ENCODE results near the gene CPZ.

Gene CPZ

GRCh38 chr4:8546766-8547107, 45.8 kb upstream of the CPZ start:
- Histone ChIP-seq H3K27ac (ENCODE audit: low read depth, low read length, poor library complexity, severe bottlenecking) (no peak overlapping the region), H3K4me2 (ENCODE audit: low read length) (no peak overlapping the region), H3K79me2 (ENCODE audit: insufficient read depth, low read length) (no peaks in the 10 kb centered on the region), H4K20me1 (ENCODE audit: insufficient read depth, low read length) (no peaks in the 10 kb centered on the region), H2AFZ (ENCODE audit: low read length) (no peak overlapping the region), H3K4me3 (ENCODE audit: low read depth, low read length, poor library complexity, severe bottlenecking) (no peak overlapping the region), H3F3A (ENCODE audit: insufficient read depth, low read length) (no peaks in the 10 kb centered on the region), H3K36me3 (ENCODE audit: insufficient read depth, low read length) (no peaks in the 10 kb centered on the region), H3K9ac (ENCODE audit: low read length) (no peak overlapping the region), H3K9me2 (ENCODE audit: low read depth, low read length) (no peaks in the 10 kb centered on the region), H3K9me3 (ENCODE audit: low read length) (no peaks in the 10 kb centered on the region), H3K27me3 (ENCODE audit: insufficient read depth, low read length) (no peaks in the 10 kb centered on the region), H3K4me1 (ENCODE audit: insufficient read depth, low read length, severe bottlenecking) (no peaks in the 10 kb centered on the region)
- no peak for TF ChIP-seq CTCF (IDR thresholded peaks at IDR 0.05; ENCODE audit: low read length)
- no peak for TF ChIP-seq EZH2 (IDR thresholded peaks at IDR 0.05; ENCODE audit: borderline replicate concordance, low read length)

GRCh38 chr4:8547108-8547911, 45.3 kb upstream of the CPZ start:
- no peaks in the 10 kb centered on the region for H3K36me3 ChIP-seq (ENCODE audit: insufficient read depth, low read length)
- H3K79me2 ChIP-seq (ENCODE audit: insufficient read depth, low read length) = no peaks in the 10 kb centered on the region
- TF ChIP-seq CTCF (IDR thresholded peaks at IDR 0.05; ENCODE audit: low read length) (peak; percentile 30; the same call in 1 of the 2 replicates), EZH2 (IDR thresholded peaks at IDR 0.05; ENCODE audit: borderline replicate concordance, low read length) (no peak)
- H3K9me2 ChIP-seq (ENCODE audit: low read depth, low read length) = no peaks in the 10 kb centered on the region
- no peak overlapping the region for H3K27ac ChIP-seq (ENCODE audit: low read depth, low read length, poor library complexity, severe bottlenecking)
- no peak overlapping the region for H3K4me2 ChIP-seq (ENCODE audit: low read length)
- H4K20me1 ChIP-seq (ENCODE audit: insufficient read depth, low read length) = no peaks in the 10 kb centered on the region
- H3K4me1 ChIP-seq (ENCODE audit: insufficient read depth, low read length, severe bottlenecking) = no peaks in the 10 kb centered on the region
- H2AFZ ChIP-seq (ENCODE audit: low read length) = no peak overlapping the region
- no peak overlapping the region for H3K9ac ChIP-seq (ENCODE audit: low read length)
- H3K9me3 ChIP-seq (ENCODE audit: low read length) = no peaks in the 10 kb centered on the region
- H3K4me3 ChIP-seq (ENCODE audit: low read depth, low read length, poor library complexity, severe bottlenecking) = no peak overlapping the region
- no peaks in the 10 kb centered on the region for H3K27me3 ChIP-seq (ENCODE audit: insufficient read depth, low read length)
- no peaks in the 10 kb centered on the region for H3F3A ChIP-seq (ENCODE audit: insufficient read depth, low read length)

- Histone ChIP-seq H3K4me2 (ENCODE audit: low read length) (no peak overlapping the region), H2AFZ (ENCODE audit: low read length) (no peak overlapping the region)
These were observed 44.4 kb upstream of the CPZ start for GRCh38 chr4:8547912-8548730.

More at GRCh38 chr4:8547912-8548730, 44.4 kb upstream of the CPZ start:
- Histone ChIP-seq H3K4me3 (ENCODE audit: low read depth, low read length, poor library complexity, severe bottlenecking) (no peak overlapping the region), H3K9ac (ENCODE audit: low read length) (no peak overlapping the region), H3K4me1 (ENCODE audit: insufficient read depth, low read length, severe bottlenecking) (no peaks in the 10 kb centered on the region), H3K79me2 (ENCODE audit: insufficient read depth, low read length) (no peaks in the 10 kb centered on the region), H3K27ac (ENCODE audit: low read depth, low read length, poor library complexity, severe bottlenecking) (no peak overlapping the region), H3K36me3 (ENCODE audit: insufficient read depth, low read length) (no peaks in the 10 kb centered on the region), H4K20me1 (ENCODE audit: insufficient read depth, low read length) (no peaks in the 10 kb centered on the region), H3K9me2 (ENCODE audit: low read depth, low read length) (no peaks in the 10 kb centered on the region), H3K9me3 (ENCODE audit: low read length) (no peaks in the 10 kb centered on the region), H3K27me3 (ENCODE audit: insufficient read depth, low read length) (no peaks in the 10 kb centered on the region), H3F3A (ENCODE audit: insufficient read depth, low read length) (no peaks in the 10 kb centered on the region)
- TF ChIP-seq EZH2 (IDR thresholded peaks at IDR 0.05; ENCODE audit: borderline replicate concordance, low read length) (no peak), CTCF (IDR thresholded peaks at IDR 0.05; ENCODE audit: low read length) (no peak)

Measured in OCI-LY1 (cell line).